Fibroblast of lung (primary cell): ENCODE data around the gene P2RX1. TPM values are rescaled to one million over a fixed set of nuclear protein-coding genes. Genes with fewer than 3 reads are reported as not detected.
A peak's percentile ranks its signal among the peaks of the same experiment; 100 is the strongest.

Source experiments
- DNase-seq, 2 donors: peaks; one replicate each; pipeline versions ENCODE4 v3.0.0 to v3.0.0-alpha.2; 2010; ENCODE audit warnings: low read depth in 2 of 2
- H2AFZ ChIP-seq: 2 replicates; pipeline ENCODE4 v1.5.1; 2012; ENCODE audit warnings: low read length, control low read depth, inconsistent platforms
- H3K27ac ChIP-seq: 2 replicates; pipeline ENCODE4 v1.5.1; 2011; ENCODE audit warnings: low read length, control low read depth; ENCODE audit not compliant: insufficient read depth
- H3K27me3 ChIP-seq: 2 replicates; pipeline ENCODE4 v1.5.1; 2011; ENCODE audit warnings: mild to moderate bottlenecking, low read length; ENCODE audit not compliant: control insufficient read depth, insufficient read depth
- H3K36me3 ChIP-seq: 2 replicates; pipeline ENCODE4 v1.5.1; 2011; ENCODE audit warnings: low read length; ENCODE audit not compliant: control insufficient read depth, insufficient read depth
- H3K4me1 ChIP-seq: 2 replicates; pipeline ENCODE4 v1.5.1; 2011; ENCODE audit warnings: low read length; ENCODE audit not compliant: control insufficient read depth, insufficient read depth; ENCODE audit errors: extremely low read depth
- H3K4me2 ChIP-seq: 2 replicates; pipeline ENCODE4 v1.5.1; 2011; ENCODE audit warnings: low read length, control low read depth; ENCODE audit not compliant: insufficient read depth; ENCODE audit errors: extremely low read depth
- H3K4me3 ChIP-seq, 4 experiments: fragments of 200-600 bp in 1 of 4; sonication (generic) in 1 of 4; replicated peaks in 1 of 4; 2 replicates each; pipeline ENCODE4 v1.5.1; 2011 to 2016; ENCODE audit warnings: low read length in 4 of 4, low read depth in 3 of 4, mild to moderate bottlenecking in 3 of 4, control low read depth in 2 of 4, inconsistent platforms in 1 of 4, mixed read lengths in 1 of 4; ENCODE audit not compliant: insufficient read depth in 1 of 4; ENCODE audit errors: control extremely low read depth in 1 of 4
- H3K79me2 ChIP-seq: 2 replicates; pipeline ENCODE4 v1.5.1; 2012; ENCODE audit warnings: mild to moderate bottlenecking, low read length, inconsistent platforms; ENCODE audit not compliant: control insufficient read depth, insufficient read depth
- H3K9ac ChIP-seq: 2 replicates; pipeline ENCODE4 v1.5.1; 2011; ENCODE audit warnings: mild to moderate bottlenecking, low read length, control low read depth; ENCODE audit not compliant: insufficient read depth
- H3K9me3 ChIP-seq: 2 replicates; pipeline ENCODE4 v1.5.1; 2012; ENCODE audit warnings: low read depth, low read length; ENCODE audit not compliant: control insufficient read depth, insufficient read depth
- H4K20me1 ChIP-seq: 2 replicates; pipeline ENCODE4 v1.5.1; 2011; ENCODE audit warnings: low read length; ENCODE audit not compliant: control insufficient read depth, insufficient read depth; ENCODE audit errors: extremely low read depth
- EZH2 ChIP-seq: IDR thresholded peaks from 2 replicates; pipeline ENCODE4 v1.5.1; 2012; ENCODE audit warnings: low read length, control low read depth, mild to moderate bottlenecking; ENCODE audit errors: missing control alignments
- polyA plus RNA-seq, 2 donors: library from polyadenylated mRNA; depleted of rRNA in 1 of 2; stranded (reverse) in 1 of 2; unstranded in 1 of 2; fragments of >200 nt; gene quantifications; 2 replicates each; pipeline ENCODE4 v1.2.1, GENCODE V29; 2011 to 2012; ENCODE audit warnings: missing spikeins in 1 of 2
- total RNA-seq: library from RNA; depleted of rRNA; stranded (reverse); fragments of >200 nt; gene quantifications from 2 replicates; pipeline ENCODE4 v1.2.1, GENCODE V29; 2014
- TF ChIP-seq, protein P1 (sequence below), 2 donors: IDR thresholded peaks in 1 of 2; conservative IDR thresholded peaks in 1 of 2; 1 replicate in 1 of 2; 2 replicates in 1 of 2; pipeline ENCODE4 v1.5.1; 2011 to 2012; ENCODE audit warnings: low read length in 2 of 2, control low read depth in 1 of 2, inconsistent platforms in 1 of 2, low read depth in 1 of 2, mild to moderate bottlenecking in 1 of 2

The P2RX1 gene
- total and polyA plus RNA-seq, 2 donors (not counting 1 experiment from before 2014, with no cell fraction given), result under 0.01 TPM; not detected in 1

DNA sequence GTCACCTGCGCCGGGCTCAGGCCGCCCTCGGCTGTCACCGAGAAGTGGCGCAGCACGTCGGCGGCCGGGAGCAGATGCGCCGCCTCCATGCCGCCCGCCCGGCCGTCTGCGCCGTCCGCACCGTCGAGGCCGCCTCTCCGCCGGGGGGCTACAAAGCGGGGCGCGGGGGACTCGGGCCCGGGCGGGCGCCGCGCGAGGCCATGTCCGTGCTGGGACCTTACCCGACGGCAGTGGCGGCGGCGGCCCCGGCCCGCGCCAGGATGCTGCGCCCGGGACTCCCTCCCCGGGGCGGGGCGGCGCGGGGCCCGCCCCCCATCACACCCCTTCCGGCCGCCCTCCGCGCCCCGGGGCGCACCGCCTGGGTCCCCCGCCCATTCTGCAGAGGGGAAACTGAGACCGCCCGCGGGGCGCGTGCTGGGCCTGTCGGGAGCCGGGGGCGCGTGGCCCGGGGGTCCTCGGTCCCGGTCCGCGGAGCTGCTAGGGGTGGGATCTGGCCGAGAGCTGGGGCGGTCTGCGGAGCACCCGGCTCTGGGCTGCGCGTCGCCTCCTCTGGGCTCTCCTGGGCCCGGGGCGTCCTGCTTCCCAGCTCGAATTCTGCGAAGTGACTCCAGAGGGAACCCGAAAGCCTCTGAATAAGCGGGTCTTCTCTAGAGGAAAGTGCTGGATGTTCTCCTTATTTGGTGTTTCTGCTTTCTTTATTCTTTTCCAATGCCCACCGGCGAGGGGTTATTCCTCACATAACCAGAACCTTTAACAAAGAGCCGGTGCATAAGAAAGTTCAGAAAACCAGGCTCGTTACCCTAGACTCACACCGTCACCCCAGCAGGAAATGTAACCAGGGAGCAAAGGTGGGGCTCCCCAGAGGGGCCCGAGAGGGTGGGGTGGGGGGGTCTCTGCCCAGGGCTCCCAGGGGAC is 48.2 kb upstream of the P2RX1 start, which contains the start of gene ATP2A3:
Gene ATP2A3 (minus strand): TSS at position 235 of the 915 bp plus-strand sequence. CDS start 146 bp downstream, at position 89.
- Histone ChIP-seq H3K4me1 (peaks cover 1% of the 10 kb centered on the region), H2AFZ (peak within 1 kb of the TSS; percentile 59), H3K9ac (no peak within 1 kb of the TSS), H3K4me3 (peak within 1 kb of the TSS in 3 of 4 experiments; percentile 7 to 51 (median 33)), H3K27ac (no peak within 1 kb of the TSS), H3K36me3 (no peaks in the 10 kb centered on the region), H3K4me2 (peak within 1 kb of the TSS; percentile 80), H3K9me3 (no peaks in the 10 kb centered on the region), H3K27me3 (peaks cover 13% of the 10 kb centered on the region), H4K20me1 (no peaks in the 10 kb centered on the region), H3K79me2 (no peaks in the 10 kb centered on the region)
- TF ChIP-seq, protein P1, sequence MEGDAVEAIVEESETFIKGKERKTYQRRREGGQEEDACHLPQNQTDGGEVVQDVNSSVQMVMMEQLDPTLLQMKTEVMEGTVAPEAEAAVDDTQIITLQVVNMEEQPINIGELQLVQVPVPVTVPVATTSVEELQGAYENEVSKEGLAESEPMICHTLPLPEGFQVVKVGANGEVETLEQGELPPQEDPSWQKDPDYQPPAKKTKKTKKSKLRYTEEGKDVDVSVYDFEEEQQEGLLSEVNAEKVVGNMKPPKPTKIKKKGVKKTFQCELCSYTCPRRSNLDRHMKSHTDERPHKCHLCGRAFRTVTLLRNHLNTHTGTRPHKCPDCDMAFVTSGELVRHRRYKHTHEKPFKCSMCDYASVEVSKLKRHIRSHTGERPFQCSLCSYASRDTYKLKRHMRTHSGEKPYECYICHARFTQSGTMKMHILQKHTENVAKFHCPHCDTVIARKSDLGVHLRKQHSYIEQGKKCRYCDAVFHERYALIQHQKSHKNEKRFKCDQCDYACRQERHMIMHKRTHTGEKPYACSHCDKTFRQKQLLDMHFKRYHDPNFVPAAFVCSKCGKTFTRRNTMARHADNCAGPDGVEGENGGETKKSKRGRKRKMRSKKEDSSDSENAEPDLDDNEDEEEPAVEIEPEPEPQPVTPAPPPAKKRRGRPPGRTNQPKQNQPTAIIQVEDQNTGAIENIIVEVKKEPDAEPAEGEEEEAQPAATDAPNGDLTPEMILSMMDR (conservative IDR thresholded peaks at IDR 0.05 in 1 of 2, IDR thresholded peaks at IDR 0.05 in 1 of 2; ENCODE audit: low read depth in 1 of 2, low read length in 2 of 2), result no peak
- peak; percentile 70 for TF ChIP-seq EZH2
- DNase-seq, result no peak

DNA sequence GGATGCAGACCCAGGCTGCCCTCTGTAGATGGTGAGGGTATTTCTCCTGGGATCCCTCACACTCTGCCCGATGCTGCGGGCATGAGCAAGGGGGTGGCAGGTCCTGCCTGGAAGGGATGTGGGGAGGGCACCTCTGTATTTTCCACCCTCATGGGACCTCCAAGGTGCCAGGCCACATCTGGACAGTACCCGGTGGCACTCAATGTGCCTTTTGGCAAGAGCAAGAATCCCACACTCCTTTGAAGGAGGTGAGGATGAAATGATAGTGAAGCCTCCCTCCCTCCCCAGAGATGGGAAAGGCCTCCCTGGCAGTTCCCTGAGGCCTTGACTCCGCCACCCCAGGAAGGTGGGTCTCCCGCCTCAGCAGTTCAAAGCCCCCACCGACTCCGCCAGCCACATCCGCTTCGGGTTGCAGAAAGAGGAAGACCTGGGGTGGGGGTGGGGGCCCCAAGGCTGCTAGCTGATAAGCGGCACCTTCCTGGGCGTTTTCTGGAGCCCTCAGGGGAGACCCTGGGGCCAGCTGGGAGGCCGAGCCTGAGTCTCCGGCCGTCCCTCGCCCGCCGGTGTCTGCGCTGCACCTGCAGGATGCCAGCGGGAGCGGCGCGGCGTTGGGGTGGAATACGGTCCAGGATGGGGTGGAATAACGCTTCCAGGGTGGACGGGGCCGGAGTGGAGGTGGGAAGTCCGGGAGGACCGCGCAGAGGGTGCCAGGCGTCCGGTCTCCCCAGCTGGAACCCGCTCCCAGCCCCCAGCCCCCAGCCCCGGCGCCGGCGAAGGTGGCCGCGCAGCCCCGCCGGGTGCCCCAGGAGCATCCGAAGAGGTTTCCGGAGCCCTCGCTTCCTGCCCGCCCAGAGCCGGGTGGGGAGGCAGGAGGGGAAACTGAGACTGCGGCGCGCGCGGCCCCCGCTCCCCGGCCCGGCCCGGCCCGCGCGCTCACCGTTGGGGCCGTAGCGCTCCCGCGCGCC is 47.3 kb upstream of the P2RX1 start:
- Histone ChIP-seq H3K4me1 (peaks cover 5% of the 10 kb centered on the region), H3K27ac (no peak overlapping the region), H3K9me3 (no peaks in the 10 kb centered on the region), H4K20me1 (no peaks in the 10 kb centered on the region), H3K36me3 (no peaks in the 10 kb centered on the region), H3K79me2 (no peaks in the 10 kb centered on the region), H3K27me3 (peaks cover 13% of the 10 kb centered on the region), H2AFZ (no peak overlapping the region), H3K9ac (no peak overlapping the region), H3K4me3 (no peak overlapping the region), H3K4me2 (no peak overlapping the region)
- no peak for DNase-seq
- TF ChIP-seq EZH2, result peak; percentile 88
- TF ChIP-seq, protein P1 (conservative IDR thresholded peaks at IDR 0.05 in 1 of 2, IDR thresholded peaks at IDR 0.05 in 1 of 2; ENCODE audit: low read depth in 1 of 2, low read length in 2 of 2), result no peak

DNA sequence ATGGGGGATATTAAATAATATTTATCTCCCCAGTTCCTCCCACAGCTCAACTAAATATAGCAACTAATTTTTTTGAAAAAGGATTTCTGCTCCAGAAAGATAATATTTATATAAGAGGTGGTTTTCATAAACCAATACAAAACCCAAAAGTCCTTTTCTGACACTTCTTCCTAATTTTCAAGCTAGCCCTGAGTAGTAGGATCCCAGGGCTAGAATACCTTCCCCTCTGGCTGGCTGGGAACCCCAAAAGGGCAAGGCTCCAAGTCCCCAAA is 46.6 kb upstream of the P2RX1 start:
- Histone ChIP-seq H3K4me3 (no peak overlapping the region), H3K4me1 (peaks cover 5% of the 10 kb centered on the region), H3K9ac (no peak overlapping the region), H3K9me3 (no peaks in the 10 kb centered on the region), H3K79me2 (no peaks in the 10 kb centered on the region), H3K4me2 (no peak overlapping the region), H4K20me1 (no peaks in the 10 kb centered on the region), H3K27ac (no peak overlapping the region), H3K27me3 (peaks cover 13% of the 10 kb centered on the region), H2AFZ (no peak overlapping the region), H3K36me3 (no peaks in the 10 kb centered on the region)
- TF ChIP-seq EZH2, result no peak
- DNase-seq, result no peak
